GM12801 (cell line): ENCODE measurements around the gene CCDC86.

Experiments
- TF ChIP-seq, protein P1 (sequence below): IDR thresholded peaks from one replicate; pipeline ENCODE4 v1.5.1; 2011; ENCODE audit warnings: control low read depth; ENCODE audit not compliant: insufficient read length; ENCODE audit errors: extremely low read depth

CCDC86 gene

DNA sequence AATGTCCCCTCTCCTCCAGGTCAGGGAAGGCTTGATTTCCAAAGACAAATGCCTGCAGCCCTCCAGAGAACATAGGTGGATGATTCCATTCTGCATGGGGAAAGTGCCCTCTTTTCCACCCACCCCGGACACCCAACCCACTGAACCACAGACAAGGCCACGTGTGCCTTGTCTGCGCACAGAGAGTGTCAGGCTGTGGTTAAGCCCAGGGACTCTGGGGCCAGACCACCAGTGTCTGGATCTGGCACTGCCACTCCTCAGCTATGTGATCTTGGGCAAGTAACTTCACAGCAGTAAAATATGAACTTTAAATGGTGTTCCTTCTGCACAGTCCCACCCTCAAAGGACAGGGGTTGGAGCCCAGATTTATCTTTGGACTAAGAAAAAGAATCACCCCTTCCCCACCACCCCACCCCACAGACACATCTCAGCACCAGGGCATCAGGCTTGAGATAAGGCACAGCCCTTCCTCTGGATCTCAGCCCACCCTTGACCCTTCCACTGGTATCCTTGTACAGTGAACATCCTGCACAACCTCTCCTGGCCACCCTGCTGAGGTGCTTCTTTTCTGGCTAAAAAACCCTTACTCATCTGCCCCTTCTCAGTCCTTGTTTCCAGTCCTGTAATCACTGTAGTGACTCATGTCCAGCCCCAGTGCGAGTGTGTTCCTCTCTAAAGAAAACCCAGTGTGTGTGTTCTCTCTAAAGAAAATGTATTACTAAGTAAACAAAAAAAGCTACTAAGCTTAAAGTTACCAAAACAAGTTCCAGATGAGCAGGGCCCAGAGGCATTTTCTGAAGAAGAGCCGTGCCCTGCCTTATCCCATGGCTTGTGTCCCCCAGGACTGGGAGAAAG is 15.7 kb downstream of the CCDC86 start:
- TF ChIP-seq, protein P1, sequence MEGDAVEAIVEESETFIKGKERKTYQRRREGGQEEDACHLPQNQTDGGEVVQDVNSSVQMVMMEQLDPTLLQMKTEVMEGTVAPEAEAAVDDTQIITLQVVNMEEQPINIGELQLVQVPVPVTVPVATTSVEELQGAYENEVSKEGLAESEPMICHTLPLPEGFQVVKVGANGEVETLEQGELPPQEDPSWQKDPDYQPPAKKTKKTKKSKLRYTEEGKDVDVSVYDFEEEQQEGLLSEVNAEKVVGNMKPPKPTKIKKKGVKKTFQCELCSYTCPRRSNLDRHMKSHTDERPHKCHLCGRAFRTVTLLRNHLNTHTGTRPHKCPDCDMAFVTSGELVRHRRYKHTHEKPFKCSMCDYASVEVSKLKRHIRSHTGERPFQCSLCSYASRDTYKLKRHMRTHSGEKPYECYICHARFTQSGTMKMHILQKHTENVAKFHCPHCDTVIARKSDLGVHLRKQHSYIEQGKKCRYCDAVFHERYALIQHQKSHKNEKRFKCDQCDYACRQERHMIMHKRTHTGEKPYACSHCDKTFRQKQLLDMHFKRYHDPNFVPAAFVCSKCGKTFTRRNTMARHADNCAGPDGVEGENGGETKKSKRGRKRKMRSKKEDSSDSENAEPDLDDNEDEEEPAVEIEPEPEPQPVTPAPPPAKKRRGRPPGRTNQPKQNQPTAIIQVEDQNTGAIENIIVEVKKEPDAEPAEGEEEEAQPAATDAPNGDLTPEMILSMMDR, result no peak

DNA sequence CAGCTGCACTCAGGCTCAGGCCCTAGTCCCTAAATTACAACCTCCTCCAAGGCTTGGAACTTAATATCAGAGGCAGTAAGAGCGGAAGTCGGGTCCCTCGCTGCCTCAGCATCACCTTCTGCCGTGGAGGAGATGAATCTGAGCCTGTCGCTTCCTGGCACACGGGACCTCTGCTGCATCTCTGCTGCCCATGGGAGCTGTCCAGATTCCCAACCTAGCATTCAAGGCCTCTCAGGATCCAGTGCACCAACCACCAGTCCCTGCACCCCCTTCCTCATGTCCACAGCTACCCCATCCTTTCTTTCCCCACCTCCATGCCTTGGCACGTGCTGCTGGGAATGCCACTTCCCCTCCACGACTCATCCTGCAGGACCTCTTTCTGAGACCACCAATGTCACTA is 16.3 kb downstream of the CCDC86 start:
- TF ChIP-seq, protein P1, result no peak

DNA sequence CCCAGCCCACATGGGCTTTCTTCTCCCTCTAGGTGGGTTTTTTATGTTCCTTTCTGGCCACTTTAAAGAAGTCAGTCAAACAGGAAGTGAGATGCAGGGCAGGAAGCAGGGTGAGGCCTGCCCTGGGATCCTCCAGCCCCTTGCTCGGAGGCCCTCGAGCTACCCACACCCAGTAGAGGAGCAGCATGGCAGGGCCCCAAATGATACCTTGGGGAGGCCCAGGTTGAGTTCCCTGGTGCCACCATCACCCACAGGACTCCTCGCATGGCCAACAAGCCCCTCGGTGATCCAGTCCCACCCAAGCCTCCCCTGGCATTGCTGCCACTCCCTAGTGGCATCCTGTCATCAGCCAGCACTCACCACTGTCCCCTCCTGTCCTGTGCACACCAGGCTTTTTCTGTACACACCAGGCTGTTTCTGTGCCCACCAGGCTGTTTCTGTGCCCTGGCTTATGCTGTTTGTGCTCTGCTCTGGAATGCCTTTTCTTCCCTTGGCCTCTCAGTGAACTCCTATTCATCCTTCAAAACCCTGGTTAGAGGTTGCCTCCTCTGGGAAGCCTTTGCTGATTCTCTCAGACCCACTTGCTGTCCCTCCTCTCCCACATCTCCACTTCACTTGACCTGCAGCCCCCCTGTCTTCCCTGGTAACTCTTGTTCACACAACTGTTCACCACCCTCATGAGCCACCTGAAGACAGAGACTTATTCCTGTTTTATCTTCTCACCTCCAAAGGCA is 17.0 kb downstream of the CCDC86 start:
- TF ChIP-seq, protein P1, result no peak

DNA sequence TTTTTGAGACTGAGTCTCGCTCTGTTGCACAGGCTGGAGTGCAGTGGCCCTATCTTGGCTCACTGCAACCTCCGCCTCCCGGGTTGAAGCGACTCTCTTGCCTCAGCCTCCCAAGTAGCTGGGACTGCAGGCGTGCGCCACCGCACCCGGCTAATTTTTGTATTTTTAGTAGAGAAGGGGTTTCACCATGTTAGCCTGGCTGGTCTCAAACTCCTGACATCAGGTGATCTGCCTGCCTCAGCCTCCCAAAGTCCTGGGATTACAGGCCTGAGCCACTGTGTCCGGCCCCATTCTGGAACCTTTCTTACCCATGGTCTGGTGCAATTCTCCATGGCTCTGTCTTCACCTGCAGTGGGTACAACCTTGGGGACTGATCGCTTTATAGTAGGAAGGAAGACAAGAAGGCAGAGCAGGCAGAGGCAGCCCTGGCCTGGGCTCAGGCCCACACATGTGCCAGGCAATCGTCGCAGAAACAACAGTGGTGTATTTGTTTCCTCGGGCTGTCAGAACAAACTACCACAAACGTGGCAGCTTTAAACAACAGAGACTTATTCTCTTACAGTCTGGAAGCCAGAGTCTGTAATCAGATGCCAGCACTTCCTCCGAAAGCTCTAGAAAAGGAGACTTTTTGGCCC is 17.8 kb downstream of the CCDC86 start:
- TF ChIP-seq, protein P1, result no peak

DNA sequence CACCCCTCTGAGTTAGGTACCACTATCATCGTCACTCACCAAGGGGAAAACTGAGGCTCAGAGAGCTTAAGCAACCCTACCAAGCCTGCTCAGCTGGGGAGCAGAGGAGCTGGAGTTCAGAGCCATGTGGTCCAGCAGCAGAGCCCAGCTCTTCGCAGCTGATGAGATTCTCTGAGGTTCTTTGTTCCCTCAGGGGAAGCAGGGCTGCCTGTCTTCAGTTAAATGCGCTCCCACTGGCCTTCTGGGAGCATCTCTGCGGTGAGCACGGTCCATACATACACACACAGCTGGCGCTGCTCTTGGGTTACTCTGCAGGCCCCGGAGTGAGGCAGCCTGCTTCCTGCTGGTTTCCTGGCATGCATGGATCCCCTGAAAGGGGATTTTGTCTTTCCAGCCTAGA is 19.0 kb downstream of the CCDC86 start:
- TF ChIP-seq, protein P1, result no peak

DNA sequence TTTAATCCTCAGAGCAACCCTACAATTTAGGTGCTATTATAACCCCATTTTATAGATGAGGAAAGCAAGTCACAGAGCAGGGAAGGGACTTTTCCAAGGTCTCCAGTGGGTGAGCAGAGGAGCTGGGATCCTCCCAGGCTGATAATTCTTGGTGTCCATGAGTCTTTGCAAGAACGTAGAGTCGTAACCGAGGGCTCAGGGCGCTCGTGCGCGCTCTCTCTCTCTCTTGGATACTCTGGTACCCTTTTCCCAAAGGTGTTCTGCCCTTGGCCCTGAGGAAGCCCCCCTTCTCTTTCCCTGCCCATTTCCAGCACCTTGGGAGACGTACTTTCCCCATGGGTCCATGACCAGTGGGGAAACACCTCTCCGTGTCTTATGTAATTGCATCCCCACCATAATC is 20.3 kb downstream of the CCDC86 start:
- TF ChIP-seq, protein P1, result no peak
